Measurements from ENCODE around the gene IGSF3. TPM values are rescaled to one million over a fixed set of nuclear protein-coding genes. Genes with fewer than 3 reads are reported as not detected.

Gene IGSF3
- total and polyA plus RNA-seq, 2 of the 8 experiments (the other 6 are each of a cell fraction or from before 2014, with no cell fraction given), result 30.0 to 32.2 TPM

DNA sequence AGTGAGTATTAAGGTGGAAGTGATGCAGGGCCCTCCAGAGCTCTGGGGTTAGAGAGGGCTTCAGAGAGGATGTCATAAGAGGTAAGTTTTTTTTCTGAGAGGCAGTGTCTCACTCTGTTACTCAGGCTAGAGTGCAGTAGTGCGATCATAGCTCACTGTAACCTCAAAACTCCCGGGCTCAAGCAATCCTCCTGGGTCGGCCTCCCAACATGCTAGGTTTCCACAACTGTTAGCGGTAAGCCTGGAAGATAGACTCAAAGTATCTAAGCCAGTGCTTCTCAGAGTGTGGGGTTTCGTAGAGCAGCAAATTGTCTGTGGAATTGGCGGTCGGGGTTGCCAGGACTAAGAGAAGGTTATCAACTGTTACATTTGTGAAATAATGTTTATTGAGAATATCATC lies 18.6 kb upstream of the IGSF3 start:
- Histone ChIP-seq H2BK20ac (ENCODE audit: low read length) (no peak overlapping the region), H3K56ac (replicated peaks; ENCODE audit: insufficient read length, low read depth, low read length) (no peak overlapping the region), H3K18ac (ENCODE audit: extremely low read depth, low read length) (no peak overlapping the region), H2AK5ac (ENCODE audit: low read depth, low read length) (no peak overlapping the region), H4K20me1 (replicated peaks in 1 of 2; ENCODE audit: control insufficient read depth in 1 of 2, insufficient read depth in 2 of 2, low read length in 2 of 2) (no peaks in the 10 kb centered on the region), H4K8ac (ENCODE audit: extremely low read depth, insufficient read depth, low read length) (no peak overlapping the region), H2BK15ac (ENCODE audit: low read length) (no peak overlapping the region), H2BK5ac (ENCODE audit: low read depth, low read length) (no peak overlapping the region), H4K91ac (replicated peaks; ENCODE audit: insufficient read length, low read length) (no peak overlapping the region), H3K27ac (ENCODE audit: low read depth, low read length) (no peak overlapping the region), H3K4me2 (ENCODE audit: insufficient read depth in 1 of 2, low read depth in 2 of 2, low read length in 2 of 2) (no peak overlapping the region), H3K14ac (ENCODE audit: insufficient read length) (no peak overlapping the region), H3K23me2 (ENCODE audit: low read depth, low read length) (no peaks in the 10 kb centered on the region), H2BK120ac (replicated peaks; ENCODE audit: low read depth, low read length) (no peak overlapping the region), H2BK12ac (ENCODE audit: low read depth, low read length) (no peak overlapping the region), H3K23ac (ENCODE audit: insufficient read length) (no peak overlapping the region), H3K36me3 (ENCODE audit: control insufficient read depth in 2 of 4, insufficient read depth in 4 of 4, low read length in 3 of 4) (no peaks in the 10 kb centered on the region), H3K4ac (replicated peaks; ENCODE audit: insufficient read length, low read depth, low read length) (no peak overlapping the region), H3K4me1 (replicated peaks in 1 of 4; ENCODE audit: control insufficient read depth in 3 of 4, insufficient read depth in 4 of 4, low read length in 3 of 4) (peaks cover 0 to 2% (median 0%) of the 10 kb centered on the region in 4 experiments; a peak in 1 of 7 replicates), H4K5ac (ENCODE audit: insufficient read length, low read depth, low read length) (no peak overlapping the region), H3K79me2 (ENCODE audit: control insufficient read depth in 1 of 2, insufficient read depth in 2 of 2, low read length in 2 of 2) (no peaks in the 10 kb centered on the region), H3K27me3 (replicated peaks in 1 of 4; ENCODE audit: control insufficient read depth in 3 of 4, extremely low read depth in 1 of 4, insufficient read depth in 3 of 4, low read length in 3 of 4) (no peaks in the 10 kb centered on the region), H2AFZ (ENCODE audit: low read length) (no peak overlapping the region), H3K9me3 (ENCODE audit: insufficient read depth in 2 of 2, low read depth in 1 of 2, low read length in 1 of 2) (no peaks in the 10 kb centered on the region), H3K79me1 (ENCODE audit: low read depth, low read length) (no peaks in the 10 kb centered on the region), H3K4me3 (ENCODE audit: extremely low read depth in 1 of 4, insufficient read depth in 2 of 4, low read depth in 3 of 4, low read length in 4 of 4) (no peak overlapping the region), H3K9ac (replicated peaks in 1 of 4; ENCODE audit: extremely low read depth in 1 of 4, low read depth in 3 of 4, low read length in 3 of 4) (no peak overlapping the region)
- DNase-seq (ENCODE audit: low read depth in 1 of 2, low spot score in 2 of 2), result no peak
- no peak for FAIRE-seq
- 89% methylated on average over 7 of the region's 7 CpGs; no CpG with 5 or more reads in 1 of the 2 experiments for WGBS, 2 experiments (ENCODE audit: extremely low coverage in 1 of 2, insufficient coverage in 1 of 2, insufficient read length in 1 of 2, insufficient replicate concordance in 2 of 2, low coverage in 1 of 2, low lambda C conversion rate in 2 of 2, missing lambda C conversion rate in 1 of 2)
- POLR2A ChIA-PET (ENCODE audit: partially characterized antibody), result no interaction called here
- CTCF ChIA-PET (ENCODE audit: partially characterized antibody), result interaction anchor here (0.6 to 3.1 kb wide), 3 partner anchors 14 to 206 kb away, joined by 3 to 14 read pairs (median 4); no protein-coding TSS in a partner anchor
- TF ChIP-seq HDAC2 (IDR thresholded peaks at IDR 0.05; ENCODE audit: borderline replicate concordance in 1 of 2, low read depth in 2 of 2, low read length in 2 of 2) (no peak), ASH2L (IDR thresholded peaks at IDR 0.05; ENCODE audit: low read length) (no peak), RAD21 (IDR thresholded peaks at IDR 0.05 in 1 of 2, conservative IDR thresholded peaks at IDR 0.05 in 1 of 2; ENCODE audit: low read depth in 2 of 2, low read length in 2 of 2) (no peak), TAF7 (optimal IDR thresholded peaks at IDR 0.05; ENCODE audit: borderline replicate concordance, low read depth, low read length) (no peak), BCL11A (IDR thresholded peaks at IDR 0.05; ENCODE audit: low read depth in 2 of 2, low read length in 2 of 2) (no peak), SIN3A (conservative IDR thresholded peaks at IDR 0.05 in 1 of 2, IDR thresholded peaks at IDR 0.05 in 1 of 2; ENCODE audit: low read depth in 1 of 2, low read length in 2 of 2) (no peak), SP4 (IDR thresholded peaks at IDR 0.05; ENCODE audit: low read length) (no peak), KDM4A (IDR thresholded peaks at IDR 0.05; ENCODE audit: low read depth, low read length, severe bottlenecking) (no peak)
- TF ChIP-seq, protein P1, sequence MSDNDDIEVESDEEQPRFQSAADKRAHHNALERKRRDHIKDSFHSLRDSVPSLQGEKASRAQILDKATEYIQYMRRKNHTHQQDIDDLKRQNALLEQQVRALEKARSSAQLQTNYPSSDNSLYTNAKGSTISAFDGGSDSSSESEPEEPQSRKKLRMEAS (IDR thresholded peaks at IDR 0.05), result no peak

Measured in H1 (cell line).